ENCODE results near the gene RAB10. TPM values are rescaled to one million over a fixed set of nuclear protein-coding genes. Genes with fewer than 3 reads are reported as not detected.
A peak's percentile ranks its signal among the peaks of the same experiment; 100 is the strongest.

RAB10 gene
- total and polyA plus RNA-seq, 4 donors = 26.6 to 52.2 (median 41.6) TPM

- 5% methylated on average over 12 of the region's 12 CpGs for WGBS
Measured at GRCh38 chr2:26035090-26035743, 1.3 kb downstream of the RAB10 start.

GRCh38 chr2:26039603-26040323, 5.9 kb downstream of the RAB10 start:
- H3K27ac ChIP-seq (ENCODE audit: low read depth in 1 of 2, low read length in 2 of 2) = no peak overlapping the region
- 85% methylated on average over 9 of the region's 9 CpGs for WGBS
- no peaks in the 10 kb centered on the region for H3K27me3 ChIP-seq (ENCODE audit: control insufficient read depth in 4 of 4, insufficient read depth in 4 of 4, low read length in 3 of 4)
- H3K36me3 ChIP-seq (ENCODE audit: control insufficient read depth in 4 of 4, insufficient read depth in 3 of 4, low read depth in 1 of 4, low read length in 3 of 4) = no peaks in the 10 kb centered on the region
- H3K9me3 ChIP-seq (ENCODE audit: control insufficient read depth in 4 of 4, low read length in 3 of 4) = no peaks in the 10 kb centered on the region
- peaks cover 10 to 25% (median 18%) of the 10 kb centered on the region in 4 donors for H3K4me1 ChIP-seq (ENCODE audit: control insufficient read depth in 4 of 4, insufficient read depth in 4 of 4, low read length in 3 of 4)
- H3K4me3 ChIP-seq (ENCODE audit: low read depth in 1 of 3, low read length in 3 of 3) = no peak overlapping the region
- H3K9ac ChIP-seq (ENCODE audit: low read depth in 1 of 2, low read length in 2 of 2) = no peak overlapping the region
- no peak for TF ChIP-seq ZBTB33 (IDR thresholded peaks at IDR 0.05)
- no peak for TF ChIP-seq GABPA (IDR thresholded peaks at IDR 0.05 in 1 of 2, conservative IDR thresholded peaks at IDR 0.05 in 1 of 2)
- TF ChIP-seq SP1 (IDR thresholded peaks at IDR 0.05) = no peak
- no peak for TF ChIP-seq EGR1 (IDR thresholded peaks at IDR 0.05; ENCODE audit: low read depth in 2 of 2)
- TF ChIP-seq YY1 (IDR thresholded peaks at IDR 0.05) = no peak
- no peak for DNase-seq (ENCODE audit: low spot score)

More at GRCh38 chr2:26035090-26035743, 1.3 kb downstream of the RAB10 start:
- H3K27ac ChIP-seq (ENCODE audit: low read depth in 1 of 2, low read length in 2 of 2) = peak overlapping the region; percentile 23 to 98
- DNase-seq (ENCODE audit: low spot score) = no peak
- H3K9me3 ChIP-seq (ENCODE audit: control insufficient read depth in 4 of 4, low read length in 3 of 4) = no peaks in the 10 kb centered on the region
- peak overlapping the region; percentile 76 to 99 (median 97) for H3K4me3 ChIP-seq (ENCODE audit: low read depth in 1 of 3, low read length in 3 of 3)
- no peaks in the 10 kb centered on the region for H3K27me3 ChIP-seq (ENCODE audit: control insufficient read depth in 4 of 4, insufficient read depth in 4 of 4, low read length in 3 of 4)
- no peaks in the 10 kb centered on the region for H3K36me3 ChIP-seq (ENCODE audit: control insufficient read depth in 4 of 4, insufficient read depth in 3 of 4, low read depth in 1 of 4, low read length in 3 of 4)
- TF ChIP-seq EGR1 (IDR thresholded peaks at IDR 0.05; ENCODE audit: low read depth in 2 of 2) (no peak), FOXA2 (IDR thresholded peaks at IDR 0.05) (no peak), JUND (IDR thresholded peaks at IDR 0.05) (no peak), NR2F2 (IDR thresholded peaks at IDR 0.05) (no peak), HNF4G (IDR thresholded peaks at IDR 0.05) (no peak), MAX (IDR thresholded peaks at IDR 0.05) (no peak), HNF4A (conservative IDR thresholded peaks at IDR 0.05) (no peak), FOXA1 (IDR thresholded peaks at IDR 0.05) (no peak), TAF1 (conservative IDR thresholded peaks at IDR 0.05) (no peak), ATF3 (IDR thresholded peaks at IDR 0.05) (no peak), GABPA (IDR thresholded peaks at IDR 0.05 in 1 of 2, conservative IDR thresholded peaks at IDR 0.05 in 1 of 2) (no peak), YY1 (IDR thresholded peaks at IDR 0.05) (no peak), REST (IDR thresholded peaks at IDR 0.05) (no peak)
- peak overlapping the region; percentile 82 to 90 for H3K9ac ChIP-seq (ENCODE audit: low read depth in 1 of 2, low read length in 2 of 2)
- H3K4me1 ChIP-seq (ENCODE audit: control insufficient read depth in 4 of 4, insufficient read depth in 4 of 4, low read length in 3 of 4) = peaks cover 11 to 22% (median 15%) of the 10 kb centered on the region in 4 donors

Data from liver (tissue), 9 donors.